ENCODE data around the gene CCDC184.
A peak's percentile ranks its signal among the peaks of the same experiment; 100 is the strongest.
"Not testable (repeated sequence)": the region's sequence is repeated elsewhere in the genome, so short reads cannot be mapped to it uniquely, and the experiment has no call there.

Gene CCDC184

GRCh38 chr12:48145981-48146380 is 37.5 kb upstream of the CCDC184 start:
- Histone ChIP-seq H3K4me2 (no peak overlapping the region), H3K4me1 (ENCODE audit: low read depth, poor library complexity, severe bottlenecking) (peaks cover 6% of the 10 kb centered on the region), H4K20me1 (ENCODE audit: insufficient read depth) (no peaks in the 10 kb centered on the region), H3K4me3 (IDR thresholded peaks at IDR 0.05; ENCODE audit: insufficient read depth, low read depth, low read length) (no peak overlapping the region), H3K79me2 (ENCODE audit: insufficient read depth, low read depth) (no peaks in the 10 kb centered on the region), H3K27me3 (ENCODE audit: insufficient read depth, low read depth) (no peaks in the 10 kb centered on the region), H3K9ac (no peak overlapping the region), H2AFZ (ENCODE audit: low read depth) (no peak overlapping the region), H3K27ac (no peak overlapping the region), H3K36me3 (ENCODE audit: insufficient read depth) (peaks cover 4% of the 10 kb centered on the region; the same call in 1 of the 2 replicates)
- no peak for TF ChIP-seq CTCF (conservative IDR thresholded peaks at IDR 0.05; ENCODE audit: low read depth, low read length)

DNA sequence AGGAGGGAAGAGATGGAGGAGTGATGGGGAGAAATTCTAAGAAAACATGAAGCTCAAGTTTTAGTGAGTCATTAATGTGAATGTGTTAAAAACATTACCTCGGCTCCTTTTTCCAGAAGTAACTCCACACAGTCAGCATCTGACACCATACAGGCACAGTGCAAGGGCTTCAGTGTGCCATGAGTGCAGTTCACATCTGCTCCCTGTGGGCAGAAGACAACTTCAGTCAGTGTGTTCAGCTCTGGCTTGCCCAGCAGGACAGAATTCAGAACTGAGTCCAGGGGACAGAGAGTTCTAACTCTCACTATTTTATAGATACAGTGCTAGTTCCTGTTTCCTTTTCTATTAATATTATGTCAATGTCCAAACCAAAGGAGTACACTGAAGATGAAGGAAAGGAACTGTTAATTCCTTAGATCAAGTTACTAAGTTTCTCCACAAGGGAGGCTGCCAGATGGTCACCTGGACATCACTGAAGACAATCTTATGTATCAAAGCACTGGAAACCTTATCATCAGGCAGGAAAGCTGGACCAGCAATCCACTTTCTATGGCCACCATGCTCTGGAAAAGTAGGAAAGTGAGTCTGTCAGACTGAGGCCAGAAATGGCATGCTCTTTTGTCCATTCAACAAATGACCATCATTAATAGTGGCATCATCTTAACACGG is 32.2 kb upstream of the CCDC184 start:
- TF ChIP-seq CTCF (conservative IDR thresholded peaks at IDR 0.05; ENCODE audit: low read depth, low read length) = no peak
- no peaks in the 10 kb centered on the region for H4K20me1 ChIP-seq (ENCODE audit: insufficient read depth)
- no peak overlapping the region for H2AFZ ChIP-seq (ENCODE audit: low read depth)
- H3K36me3 ChIP-seq (ENCODE audit: insufficient read depth) = peaks cover 10% of the 10 kb centered on the region; the same call in 1 of the 2 replicates
- H3K4me3 ChIP-seq (IDR thresholded peaks at IDR 0.05; ENCODE audit: insufficient read depth, low read depth, low read length) = no peak overlapping the region
- peaks cover 55% of the 10 kb centered on the region for H3K4me1 ChIP-seq (ENCODE audit: low read depth, poor library complexity, severe bottlenecking)
- H3K4me2 ChIP-seq = peak overlapping the region; percentile 30; the same call in 1 of the 2 replicates
- no peak overlapping the region for H3K9ac ChIP-seq
- H3K79me2 ChIP-seq (ENCODE audit: insufficient read depth, low read depth) = peaks cover 30% of the 10 kb centered on the region
- H3K27ac ChIP-seq = peak overlapping the region; percentile 71
- no peaks in the 10 kb centered on the region for H3K27me3 ChIP-seq (ENCODE audit: insufficient read depth, low read depth)

DNA sequence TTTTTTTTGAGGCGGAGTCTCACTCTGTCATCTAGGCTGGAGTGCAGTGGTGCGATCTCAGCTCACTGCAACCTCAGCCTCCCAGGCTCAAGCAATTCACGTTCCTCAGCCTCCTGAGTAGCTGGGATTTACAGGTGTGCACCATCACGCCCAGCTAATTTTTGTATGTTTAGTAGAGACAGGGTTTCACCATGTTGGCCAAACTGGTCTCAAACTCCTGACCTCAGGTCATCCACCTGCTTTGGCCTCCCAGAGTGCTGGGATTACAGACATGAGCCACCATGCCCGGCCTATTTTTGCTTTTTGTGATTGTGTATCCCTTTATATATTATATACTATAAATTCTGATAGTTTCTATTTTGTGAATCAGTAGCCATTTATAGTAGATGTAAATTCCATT is 27.7 kb upstream of the CCDC184 start:
- not testable (repeated sequence) for H3K27ac ChIP-seq; H3K9ac ChIP-seq; H3K4me3 ChIP-seq (IDR thresholded peaks at IDR 0.05; ENCODE audit: insufficient read depth, low read depth, low read length); H3K27me3 ChIP-seq (ENCODE audit: insufficient read depth, low read depth); H2AFZ ChIP-seq (ENCODE audit: low read depth); H4K20me1 ChIP-seq (ENCODE audit: insufficient read depth)
- H3K79me2 ChIP-seq (ENCODE audit: insufficient read depth, low read depth) = peaks cover 38% of the 10 kb centered on the region
- peaks cover 62% of the 10 kb centered on the region for H3K4me1 ChIP-seq (ENCODE audit: low read depth, poor library complexity, severe bottlenecking)
- H3K36me3 ChIP-seq (ENCODE audit: insufficient read depth) = peaks cover 10% of the 10 kb centered on the region; the same call in 1 of the 2 replicates
- H3K4me2 ChIP-seq = peak overlapping the region; percentile 85

DNA sequence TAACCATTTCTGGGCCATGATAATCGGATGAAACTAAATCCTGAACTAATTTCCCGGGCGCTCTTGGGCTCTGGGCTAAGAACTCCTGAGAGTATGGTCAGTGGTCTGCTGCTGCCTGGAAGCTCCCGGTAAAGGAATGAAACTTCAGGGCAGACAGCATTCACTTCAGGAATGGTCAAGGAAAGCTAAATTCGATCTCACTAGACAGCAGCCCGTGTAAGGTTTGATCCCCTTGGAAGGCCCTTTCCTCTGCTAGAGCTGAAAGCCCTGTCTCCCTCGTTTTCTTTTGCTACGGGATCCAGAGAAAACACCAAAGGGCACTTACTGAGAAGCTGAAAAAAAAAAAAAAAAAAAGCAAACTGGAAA is 26.8 kb upstream of the CCDC184 start:
- H2AFZ ChIP-seq (ENCODE audit: low read depth) = peak overlapping the region; percentile 82
- no peak overlapping the region for H3K4me3 ChIP-seq (IDR thresholded peaks at IDR 0.05; ENCODE audit: insufficient read depth, low read depth, low read length)
- H3K36me3 ChIP-seq (ENCODE audit: insufficient read depth) = peaks cover 5% of the 10 kb centered on the region; the same call in 1 of the 2 replicates
- H3K27ac ChIP-seq = peak overlapping the region; percentile 48
- H4K20me1 ChIP-seq (ENCODE audit: insufficient read depth) = no peaks in the 10 kb centered on the region
- peaks cover 54% of the 10 kb centered on the region for H3K4me1 ChIP-seq (ENCODE audit: low read depth, poor library complexity, severe bottlenecking)
- no peak for TF ChIP-seq CTCF (conservative IDR thresholded peaks at IDR 0.05; ENCODE audit: low read depth, low read length)
- H3K27me3 ChIP-seq (ENCODE audit: insufficient read depth, low read depth) = no peaks in the 10 kb centered on the region
- peaks cover 38% of the 10 kb centered on the region for H3K79me2 ChIP-seq (ENCODE audit: insufficient read depth, low read depth)
- H3K4me2 ChIP-seq = peak overlapping the region; percentile 85
- peak overlapping the region; percentile 55; the same call in 1 of the 2 replicates for H3K9ac ChIP-seq

All from KMS-11 (cell line).